ENCODE measurements around the gene TTLL13. TPM values are rescaled to one million over a fixed set of nuclear protein-coding genes. Genes with fewer than 3 reads are reported as not detected.
A peak's percentile ranks its signal among the peaks of the same experiment; 100 is the strongest.

The TTLL13 gene
- total RNA-seq, 1 experiment from 2014 or later: not detected

DNA sequence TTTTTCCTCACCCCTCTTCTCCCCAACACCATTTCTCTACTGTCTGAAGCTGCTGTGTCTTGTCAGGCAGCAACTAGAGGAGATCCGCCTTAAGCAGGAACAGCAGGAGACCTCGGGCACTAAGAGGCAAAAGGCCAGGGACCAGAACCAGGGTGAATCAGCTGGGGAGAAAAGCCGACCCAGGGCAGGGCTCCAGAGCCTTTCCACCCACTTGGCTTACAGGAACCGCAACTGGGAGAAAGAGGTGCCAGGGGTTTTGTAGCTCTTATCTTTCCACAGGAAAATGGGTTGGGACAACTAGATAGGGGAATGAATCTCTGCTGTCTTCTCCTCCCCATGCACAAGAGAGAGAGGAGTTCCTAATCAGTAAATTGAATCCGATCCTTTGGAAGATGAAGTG is 13.1 kb downstream of the TTLL13 start:
- Histone ChIP-seq H3K9me2 (replicated peaks; ENCODE audit: low read length) (no peaks in the 10 kb centered on the region), H3F3A (ENCODE audit: low read length, unreplicated experiment) (no peaks in the 10 kb centered on the region), H3K27me3 (ENCODE audit: low read length) (no peaks in the 10 kb centered on the region), H3K79me2 (ENCODE audit: low read length) (peaks cover 33% of the 10 kb centered on the region), H3K9me3 (ENCODE audit: low read length) (no peaks in the 10 kb centered on the region), H3K4me3 (ENCODE audit: low read length) (no peak overlapping the region), H3K36me3 (ENCODE audit: low read depth, low read length) (no peaks in the 10 kb centered on the region), H3K27ac (ENCODE audit: low read length) (peak overlapping the region; percentile 80), H3K9ac (ENCODE audit: low read length) (peak overlapping the region; percentile 28), H2AFZ (ENCODE audit: low read length) (no peak overlapping the region), H3K4me1 (ENCODE audit: insufficient read depth, low read length) (peaks cover 39% of the 10 kb centered on the region), H3K4me2 (ENCODE audit: low read length) (peak overlapping the region; percentile 4; the same call in 1 of the 2 replicates), H4K20me1 (ENCODE audit: low read length) (peaks cover 12% of the 10 kb centered on the region)
- ATAC-seq: no peak
- CTCF ChIA-PET: no interaction called here
- intact Hi-C loops (cut with micrococcal nuclease): no loop called here
- no peak for DNase-seq
- BruUV-seq (replicated peaks): no TSS peak
- TF ChIP-seq EZH2 (IDR thresholded peaks at IDR 0.05; ENCODE audit: low read length, unreplicated experiment) (no peak), EZH2phosphoT487 (IDR thresholded peaks at IDR 0.05; ENCODE audit: borderline replicate concordance, low read length) (no peak)
- TF ChIP-seq, protein P1, sequence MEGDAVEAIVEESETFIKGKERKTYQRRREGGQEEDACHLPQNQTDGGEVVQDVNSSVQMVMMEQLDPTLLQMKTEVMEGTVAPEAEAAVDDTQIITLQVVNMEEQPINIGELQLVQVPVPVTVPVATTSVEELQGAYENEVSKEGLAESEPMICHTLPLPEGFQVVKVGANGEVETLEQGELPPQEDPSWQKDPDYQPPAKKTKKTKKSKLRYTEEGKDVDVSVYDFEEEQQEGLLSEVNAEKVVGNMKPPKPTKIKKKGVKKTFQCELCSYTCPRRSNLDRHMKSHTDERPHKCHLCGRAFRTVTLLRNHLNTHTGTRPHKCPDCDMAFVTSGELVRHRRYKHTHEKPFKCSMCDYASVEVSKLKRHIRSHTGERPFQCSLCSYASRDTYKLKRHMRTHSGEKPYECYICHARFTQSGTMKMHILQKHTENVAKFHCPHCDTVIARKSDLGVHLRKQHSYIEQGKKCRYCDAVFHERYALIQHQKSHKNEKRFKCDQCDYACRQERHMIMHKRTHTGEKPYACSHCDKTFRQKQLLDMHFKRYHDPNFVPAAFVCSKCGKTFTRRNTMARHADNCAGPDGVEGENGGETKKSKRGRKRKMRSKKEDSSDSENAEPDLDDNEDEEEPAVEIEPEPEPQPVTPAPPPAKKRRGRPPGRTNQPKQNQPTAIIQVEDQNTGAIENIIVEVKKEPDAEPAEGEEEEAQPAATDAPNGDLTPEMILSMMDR (conservative IDR thresholded peaks at IDR 0.05; ENCODE audit: low read depth, low read length): no peak
- POLR2A ChIA-PET (ENCODE audit: unreplicated experiment): no interaction called here

DNA sequence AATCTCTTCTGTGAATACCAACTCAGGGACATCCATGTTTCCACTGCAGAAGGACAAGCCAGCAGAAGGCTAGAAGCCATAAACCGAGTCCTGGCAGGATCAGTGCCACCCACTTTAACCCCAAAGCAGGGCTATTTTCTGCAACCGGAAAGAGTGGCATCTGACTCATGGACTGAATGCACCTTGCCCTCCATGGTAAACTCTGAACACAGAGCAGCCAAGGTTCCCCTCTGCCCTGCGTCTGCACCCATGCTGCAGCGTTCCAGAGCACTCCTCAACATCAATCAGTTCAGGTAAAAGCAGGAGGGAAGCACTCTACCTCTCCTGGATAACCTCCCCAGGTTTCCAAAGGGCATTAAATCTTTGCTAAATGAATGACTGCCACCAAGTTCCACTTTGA is 15.3 kb downstream of the TTLL13 start:
- CTCF ChIA-PET: no interaction called here
- intact Hi-C loops (cut with micrococcal nuclease): loop anchor here (5.0 kb wide), 1 partner anchor 32 kb away; the partner anchor contains the start of genes CIB1 and GDPGP1
- peak overlapping the region; percentile 77 for H3K4me3 ChIP-seq (ENCODE audit: low read length)
- peak overlapping the region; percentile 76 for H3K27ac ChIP-seq (ENCODE audit: low read length)
- ATAC-seq (peak; percentile 44), DNase-seq (peak; percentile 70)
- peaks cover 10% of the 10 kb centered on the region; the same call in 1 of the 2 replicates for H3K36me3 ChIP-seq (ENCODE audit: low read depth, low read length)
- peak overlapping the region; percentile 96 for H3K9ac ChIP-seq (ENCODE audit: low read length)
- H2AFZ ChIP-seq (ENCODE audit: low read length): peak overlapping the region; percentile 60; the same call in 1 of the 2 replicates
- H4K20me1 ChIP-seq (ENCODE audit: low read length): peaks cover 27% of the 10 kb centered on the region
- H3F3A ChIP-seq (ENCODE audit: low read length, unreplicated experiment): no peaks in the 10 kb centered on the region
- no peaks in the 10 kb centered on the region for H3K9me2 ChIP-seq (replicated peaks; ENCODE audit: low read length)
- POLR2A ChIA-PET (ENCODE audit: unreplicated experiment): no interaction called here
- H3K27me3 ChIP-seq (ENCODE audit: low read length): no peaks in the 10 kb centered on the region
- H3K9me3 ChIP-seq (ENCODE audit: low read length): no peaks in the 10 kb centered on the region
- TF ChIP-seq EZH2 (IDR thresholded peaks at IDR 0.05; ENCODE audit: low read length, unreplicated experiment) (no peak), EZH2phosphoT487 (IDR thresholded peaks at IDR 0.05; ENCODE audit: borderline replicate concordance, low read length) (no peak)
- TF ChIP-seq, protein P1 (conservative IDR thresholded peaks at IDR 0.05; ENCODE audit: low read depth, low read length): no peak
- H3K4me1 ChIP-seq (ENCODE audit: insufficient read depth, low read length): peaks cover 55% of the 10 kb centered on the region
- no TSS peak for BruUV-seq (replicated peaks)
- H3K79me2 ChIP-seq (ENCODE audit: low read length): peaks cover 54% of the 10 kb centered on the region
- peak overlapping the region; percentile 97 for H3K4me2 ChIP-seq (ENCODE audit: low read length)

DNA sequence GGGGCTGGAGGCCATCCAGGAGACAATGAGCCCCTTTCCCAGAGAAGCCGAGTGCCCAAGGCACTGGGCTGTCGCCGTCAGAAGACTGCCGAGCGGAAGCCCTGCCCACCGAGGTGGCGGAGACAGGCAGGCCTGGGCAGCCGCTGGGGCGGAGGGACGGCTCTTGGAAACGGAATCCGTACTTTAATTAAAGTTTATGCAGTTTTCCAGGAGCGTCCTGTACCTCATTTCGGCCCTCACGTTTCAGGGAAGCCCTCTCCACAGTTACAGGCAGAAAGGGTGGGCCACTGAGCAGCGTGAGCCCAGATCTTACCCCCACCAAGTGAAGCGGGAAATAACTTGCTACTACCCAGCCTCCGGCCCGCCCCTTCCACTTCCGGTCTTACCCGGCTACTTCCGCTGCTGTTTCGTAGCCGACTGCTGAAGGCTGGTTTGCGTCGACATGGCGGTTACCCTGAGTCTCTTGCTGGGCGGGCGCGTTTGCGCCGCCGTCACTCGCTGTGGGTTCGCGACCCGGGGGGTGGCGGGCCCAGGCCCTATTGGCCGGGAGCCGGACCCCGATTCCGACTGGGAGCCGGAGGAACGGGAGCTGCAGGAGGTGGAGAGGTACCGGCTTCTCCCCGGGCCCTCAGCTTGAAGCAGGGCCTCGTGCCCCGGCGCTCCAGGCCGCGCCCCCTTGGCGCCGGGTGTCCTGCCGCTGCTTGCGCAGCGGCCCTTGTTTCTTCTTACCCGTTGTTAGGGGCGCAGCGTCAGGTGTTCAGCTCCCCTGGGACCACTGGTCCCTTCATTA is 16.1 kb downstream of the TTLL13 start, which contains the start of gene NGRN:
NGRN (plus strand) TSS at position 402 of the 790 bp plus-strand sequence; CDS start at position 443, 41 bp downstream.
- peaks cover 62% of the 10 kb centered on the region for H3K79me2 ChIP-seq (ENCODE audit: low read length)
- peak within 1 kb of the TSS; percentile 97 for H3K4me2 ChIP-seq (ENCODE audit: low read length)
- no TSS peak for BruUV-seq (replicated peaks)
- H3K27me3 ChIP-seq (ENCODE audit: low read length): no peaks in the 10 kb centered on the region
- peaks cover 35% of the 10 kb centered on the region for H4K20me1 ChIP-seq (ENCODE audit: low read length)
- DNase-seq (peak; percentile 85), ATAC-seq (peak; percentile 80)
- ChIA-PET CTCF (no interaction called here), POLR2A (ENCODE audit: unreplicated experiment) (no interaction called here)
- TF ChIP-seq, protein P1 (conservative IDR thresholded peaks at IDR 0.05; ENCODE audit: low read depth, low read length): no peak
- TF ChIP-seq EZH2 (IDR thresholded peaks at IDR 0.05; ENCODE audit: low read length, unreplicated experiment) (no peak), EZH2phosphoT487 (IDR thresholded peaks at IDR 0.05; ENCODE audit: borderline replicate concordance, low read length) (no peak)
- H3F3A ChIP-seq (ENCODE audit: low read length, unreplicated experiment): no peaks in the 10 kb centered on the region
- H3K4me3 ChIP-seq (ENCODE audit: low read length): peak within 1 kb of the TSS; percentile 77
- H3K36me3 ChIP-seq (ENCODE audit: low read depth, low read length): peaks cover 18% of the 10 kb centered on the region
- H3K9me2 ChIP-seq (replicated peaks; ENCODE audit: low read length): no peaks in the 10 kb centered on the region
- intact Hi-C loops (cut with micrococcal nuclease): loop anchor here (5.0 kb wide), 1 partner anchor 33 kb away; the partner anchor contains the start of genes CIB1 and GDPGP1
- H3K9ac ChIP-seq (ENCODE audit: low read length): peak within 1 kb of the TSS; percentile 96
- peak within 1 kb of the TSS; percentile 60 for H2AFZ ChIP-seq (ENCODE audit: low read length)
- peak within 1 kb of the TSS; percentile 76 for H3K27ac ChIP-seq (ENCODE audit: low read length)
- H3K4me1 ChIP-seq (ENCODE audit: insufficient read depth, low read length): peaks cover 55% of the 10 kb centered on the region
- no peaks in the 10 kb centered on the region for H3K9me3 ChIP-seq (ENCODE audit: low read length)
